Measurements from ENCODE around the gene ITGA6. TPM values are rescaled to one million over a fixed set of nuclear protein-coding genes. Genes with fewer than 3 reads are reported as not detected.
A peak's percentile ranks its signal among the peaks of the same experiment; 100 is the strongest.

The ITGA6 gene
- total RNA-seq, 1 experiment from 2014 or later, result 184 TPM

GRCh38 chr2:172461591-172462372, 34.4 kb downstream of the ITGA6 start:
- peak; percentile 57 for DNase-seq (ENCODE audit: extremely low read depth, low read depth)

- DNase-seq (ENCODE audit: extremely low read depth, low read depth), result no peak
Observed at GRCh38 chr2:172462373-172462848, 35.0 kb downstream of the ITGA6 start.

GRCh38 chr2:172462849-172463381, 35.5 kb downstream of the ITGA6 start:
- no peak for DNase-seq (ENCODE audit: extremely low read depth, low read depth)

- no peak for DNase-seq (ENCODE audit: extremely low read depth, low read depth)
Observed at GRCh38 chr2:172464400-172465129, 37.2 kb downstream of the ITGA6 start.

- DNase-seq (ENCODE audit: extremely low read depth, low read depth), result peak; percentile 87
Observed at GRCh38 chr2:172465417-172466334, 38.3 kb downstream of the ITGA6 start.

GRCh38 chr2:172467382-172467781, 40.0 kb downstream of the ITGA6 start:
- no peak for DNase-seq (ENCODE audit: extremely low read depth, low read depth)

GRCh38 chr2:172470958-172471922, 43.9 kb downstream of the ITGA6 start:
- no peak for DNase-seq (ENCODE audit: extremely low read depth, low read depth)

GRCh38 chr2:172472446-172473033, 45.2 kb downstream of the ITGA6 start:
- no peak for DNase-seq (ENCODE audit: extremely low read depth, low read depth)

- no peak for DNase-seq (ENCODE audit: extremely low read depth, low read depth)
Observed at GRCh38 chr2:172473167-172473566, 45.8 kb downstream of the ITGA6 start.

- no peak for DNase-seq (ENCODE audit: extremely low read depth, low read depth)
Observed at GRCh38 chr2:172478353-172478752, 51.0 kb downstream of the ITGA6 start.

- DNase-seq (ENCODE audit: extremely low read depth, low read depth), result no peak
Observed at GRCh38 chr2:172480301-172481218, 53.2 kb downstream of the ITGA6 start.

- no peak for DNase-seq (ENCODE audit: extremely low read depth, low read depth)
Observed at GRCh38 chr2:172481507-172482262, 54.3 kb downstream of the ITGA6 start.

GRCh38 chr2:172484253-172484652, 56.9 kb downstream of the ITGA6 start:
- DNase-seq (ENCODE audit: extremely low read depth, low read depth), result peak; percentile 27

- DNase-seq (ENCODE audit: extremely low read depth, low read depth), result no peak
Observed at GRCh38 chr2:172484706-172485105, 57.3 kb downstream of the ITGA6 start.

- no peak for DNase-seq (ENCODE audit: extremely low read depth, low read depth)
Observed at GRCh38 chr2:172488556-172488955, 61.2 kb downstream of the ITGA6 start.

GRCh38 chr2:172489681-172490080, 62.3 kb downstream of the ITGA6 start:
- no peak for DNase-seq (ENCODE audit: extremely low read depth, low read depth)

- no peak for DNase-seq (ENCODE audit: extremely low read depth, low read depth)
Observed at GRCh38 chr2:172496160-172496608, 68.8 kb downstream of the ITGA6 start.
